DND-41 (cell line): Measurements from ENCODE around the gene BMP2.

ENCODE experiments used
- CTCF ChIP-seq: IDR thresholded peaks from 2 replicates; pipeline ENCODE4 v1.5.1; 2012; ENCODE audit warnings: borderline replicate concordance, low read length, moderate library complexity, mild to moderate bottlenecking; ENCODE audit not compliant: poor library complexity, severe bottlenecking; ENCODE audit errors: extremely low read depth
- EZH2 ChIP-seq: IDR thresholded peaks from 3 replicates; pipeline ENCODE4 v1.6.1; 2012; ENCODE audit warnings: borderline replicate concordance, low read depth, mild to moderate bottlenecking, moderate library complexity, low read length, inconsistent platforms; ENCODE audit not compliant: severe bottlenecking

- peak; percentile 32 for TF ChIP-seq CTCF
- no peak for TF ChIP-seq EZH2
These were observed 62.1 kb downstream of the BMP2 start for GRCh38 chr20:6829510-6830116.
